ENCODE measurements around the gene AK9. TPM values are rescaled to one million over a fixed set of nuclear protein-coding genes. Genes with fewer than 3 reads are reported as not detected.

Gene AK9
- total and polyA plus RNA-seq, 11 donors, result 6.6 to 17.0 (median 9.1) TPM

- intact Hi-C loops (cut with DNase I), result loop anchor here in 6 of 10 donors (2.0 to 10.0 kb wide), 8 partner anchors 82 to 692 kb away; no protein-coding TSS in a partner anchor
- TF ChIP-seq POLR2A (IDR thresholded peaks at IDR 0.05) (no peak), CTCF (IDR thresholded peaks at IDR 0.05) (no peak)
These were observed 11.8 kb upstream of the AK9 start for GRCh38 chr6:109702791-109703190.

GRCh38 chr6:109701774-109702173, 10.8 kb upstream of the AK9 start:
- intact Hi-C loops (cut with DNase I), result loop anchor here in 6 of 10 donors (2.0 to 10.0 kb wide), 8 partner anchors 83 to 693 kb away; no protein-coding TSS in a partner anchor
- H3K36me3 ChIP-seq, result no peaks in the 10 kb centered on the region
- ATAC-seq (no peak), DNase-seq (no peak)
- no peak overlapping the region for H3K4me3 ChIP-seq
- peaks cover 0 to 71% (median 4%) of the 10 kb centered on the region in 12 donors for H3K4me1 ChIP-seq
- no peaks in the 10 kb centered on the region for H3K27me3 ChIP-seq
- peak overlapping the region in 1 of 12 donors; percentile 46 for H3K27ac ChIP-seq
- no peaks in the 10 kb centered on the region for H3K9me3 ChIP-seq
- no peak for TF ChIP-seq CTCF (IDR thresholded peaks at IDR 0.05)
- no peak for TF ChIP-seq POLR2A (IDR thresholded peaks at IDR 0.05)
- whole genome bisulfite sequencing, 4 donors, result 80 to 93% (median 82%) methylated on average over 2 of the region's 2 CpGs

More at GRCh38 chr6:109702791-109703190, 11.8 kb upstream of the AK9 start:
- H3K4me1 ChIP-seq, result peaks cover 0 to 64% (median 4%) of the 10 kb centered on the region in 12 donors
- peak in 1 of 4 donors; percentile 30 for ATAC-seq
- WGBS, 4 donors, result 52 to 64% (median 57%) methylated on average over 4 of the region's 4 CpGs
- H3K9me3 ChIP-seq, result no peaks in the 10 kb centered on the region
- DNase-seq, result no peak
- H3K27me3 ChIP-seq, result no peaks in the 10 kb centered on the region
- H3K36me3 ChIP-seq, result no peaks in the 10 kb centered on the region
- H3K27ac ChIP-seq, result peak overlapping the region in 1 of 12 donors; percentile 46
- H3K4me3 ChIP-seq, result no peak overlapping the region

DNA sequence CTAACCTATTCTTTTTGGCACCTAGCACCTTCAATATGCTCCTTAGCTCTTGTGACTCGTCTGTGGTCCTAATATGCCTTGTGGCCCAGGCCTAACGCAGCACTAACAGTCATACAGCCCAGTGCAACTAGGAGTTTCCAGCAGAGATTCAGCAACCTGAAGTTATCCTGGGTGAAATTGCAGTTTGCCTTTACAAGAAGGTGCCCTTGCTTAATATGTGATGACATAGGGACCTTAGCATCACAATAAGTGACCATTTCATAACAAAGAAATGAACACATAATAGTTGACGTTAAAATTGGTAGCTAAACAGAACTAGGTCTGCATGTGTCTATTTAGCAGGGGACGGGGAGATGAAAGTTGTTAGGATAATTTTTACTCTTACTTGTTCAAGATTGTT, 10.2 kb upstream of the AK9 start:
- Histone ChIP-seq H3K4me1 (peaks cover 0 to 67% (median 3%) of the 10 kb centered on the region in 12 donors), H3K27ac (peak overlapping the region in 1 of 12 donors; percentile 46), H3K4me3 (no peak overlapping the region), H3K9me3 (peaks cover 0 to 2% (median 0%) of the 10 kb centered on the region in 12 donors), H3K27me3 (no peaks in the 10 kb centered on the region), H3K36me3 (no peaks in the 10 kb centered on the region)
- ATAC-seq (no peak), DNase-seq (no peak)
- TF ChIP-seq CTCF (IDR thresholded peaks at IDR 0.05) (no peak), POLR2A (IDR thresholded peaks at IDR 0.05) (no peak)
- WGBS, 4 donors, result 79 to 89% (median 86%) methylated on average over 4 of the region's 4 CpGs
- intact Hi-C loops (cut with DNase I), result loop anchor here in 6 of 10 donors (5.0 to 10.0 kb wide), 7 partner anchors 84 to 694 kb away; no protein-coding TSS in a partner anchor

DNA sequence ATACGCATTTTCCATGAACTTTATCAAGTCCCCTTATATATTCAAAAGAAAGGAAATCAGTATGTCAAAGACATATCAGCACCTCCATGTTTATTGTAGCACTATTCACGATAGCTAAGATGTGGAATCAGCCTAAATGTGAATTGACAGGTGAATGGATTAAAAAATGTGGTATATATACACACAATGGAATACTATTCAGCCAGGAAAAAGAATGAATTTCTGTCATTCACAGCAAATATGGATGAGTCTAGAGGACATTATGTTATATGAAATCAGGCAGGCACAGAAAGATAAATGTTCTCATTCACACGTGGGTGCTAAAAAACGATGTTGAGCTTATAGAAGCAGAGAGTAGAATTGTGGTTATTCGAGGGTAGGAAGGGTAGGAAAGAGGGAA, 5.4 kb upstream of the AK9 start:
- intact Hi-C loops (cut with DNase I), result loop anchor here in 3 of 10 donors (10.0 kb wide), 2 partner anchors 172 to 488 kb away; partner anchors contain the start of gene CDC40 (in 3 of the 3)
- no peak for DNase-seq
- Histone ChIP-seq H3K27ac (no peak overlapping the region), H3K9me3 (peaks cover 0 to 4% (median 0%) of the 10 kb centered on the region in 12 donors), H3K36me3 (peaks cover 0 to 5% (median 0%) of the 10 kb centered on the region in 9 donors), H3K4me3 (no peak overlapping the region), H3K27me3 (no peaks in the 10 kb centered on the region), H3K4me1 (peaks cover 0 to 46% (median 6%) of the 10 kb centered on the region in 12 donors)
- TF ChIP-seq CTCF (IDR thresholded peaks at IDR 0.05) (no peak), POLR2A (IDR thresholded peaks at IDR 0.05) (no peak)
- 94 to 98% (median 96%) methylated on average over 5 of the region's 5 CpGs for WGBS, 4 donors
- ATAC-seq, result no peak
